Stimulated activated naive B cell treated with anti-CD40 and anti-IgM and Interleukin-4, amounts not matched to agents 10 μg/mL and 1 μg/mL and 100 μg/mL, for 72 hours (primary cell): ENCODE measurements around the gene MACROD1.
"Not testable (repeated sequence)": the region's sequence is repeated elsewhere in the genome, so short reads cannot be mapped to it uniquely, and the experiment has no call there.

ENCODE experiments used
- ATAC-seq, 2 donors: fragments of 150-1000 bp; cut with Tn5 transposase; replicated peaks; 2 replicates each; pipeline ENCODE4 v1.10.0; 2021; ENCODE audit warnings: moderate library complexity in 1 of 2
- DNase-seq: peaks from one replicate; pipeline ENCODE4 v3.0.0; 2021
- H3K27ac Mint-ChIP-seq: one replicate; pipeline ENCODE4 v1.8.0; 2022; ENCODE audit warnings: mild to moderate bottlenecking, mixed read lengths
- H3K27me3 Mint-ChIP-seq, 2 donors: one replicate each; pipeline ENCODE4 v1.8.0; 2022; ENCODE audit warnings: mixed read lengths in 2 of 2
- H3K36me3 Mint-ChIP-seq, 2 donors: one replicate each; pipeline ENCODE4 v1.8.0; 2022; ENCODE audit warnings: mixed read lengths in 2 of 2, mild to moderate bottlenecking in 1 of 2
- H3K4me1 Mint-ChIP-seq, 2 donors: one replicate each; pipeline ENCODE4 v1.8.0; 2022; ENCODE audit warnings: mixed read lengths in 2 of 2, mild to moderate bottlenecking in 1 of 2
- H3K4me3 Mint-ChIP-seq, 2 donors: one replicate each; pipeline ENCODE4 v1.8.0; 2022; ENCODE audit warnings: mild to moderate bottlenecking in 2 of 2, mixed read lengths in 2 of 2, moderate library complexity in 1 of 2
- H3K9me3 Mint-ChIP-seq, 2 donors: one replicate each; pipeline ENCODE4 v1.8.0; 2022; ENCODE audit warnings: mixed read lengths in 2 of 2, mild to moderate bottlenecking in 1 of 2

Gene MACROD1

GRCh38 chr11:64058494-64058893 is 107.4 kb downstream of the MACROD1 start:
- DNase-seq (no peak), ATAC-seq (no peak)
- H3K36me3 Mint-ChIP-seq, result no peaks in the 10 kb centered on the region
- H3K9me3 Mint-ChIP-seq, result no peaks in the 10 kb centered on the region
- no peak overlapping the region for H3K27ac Mint-ChIP-seq
- H3K4me1 Mint-ChIP-seq, result peaks cover 7 to 12% of the 10 kb centered on the region in 2 donors
- peaks cover 16 to 42% of the 10 kb centered on the region in 2 donors for H3K27me3 Mint-ChIP-seq
- no peak overlapping the region for H3K4me3 Mint-ChIP-seq

- Mint-ChIP-seq H3K9me3 (no peaks in the 10 kb centered on the region), H3K4me1 (peaks cover 7 to 12% of the 10 kb centered on the region in 2 donors), H3K36me3 (no peaks in the 10 kb centered on the region), H3K27ac (no peak overlapping the region), H3K27me3 (peaks cover 15 to 38% of the 10 kb centered on the region in 2 donors), H3K4me3 (no peak overlapping the region)
- ATAC-seq (no peak), DNase-seq (no peak)
These were observed 108.0 kb downstream of the MACROD1 start for GRCh38 chr11:64057890-64058289.

- Mint-ChIP-seq H3K36me3 (no peaks in the 10 kb centered on the region), H3K9me3 (no peaks in the 10 kb centered on the region), H3K4me1 (peaks cover 4 to 12% of the 10 kb centered on the region in 2 donors), H3K4me3 (no peak overlapping the region), H3K27ac (no peak overlapping the region), H3K27me3 (peaks cover 7 to 28% of the 10 kb centered on the region in 2 donors)
- ATAC-seq (no peak), DNase-seq (no peak)
These were observed 109.1 kb downstream of the MACROD1 start for GRCh38 chr11:64056861-64057260.

- H3K9me3 Mint-ChIP-seq, result no peaks in the 10 kb centered on the region
- H3K27me3 Mint-ChIP-seq, result peaks cover 4 to 22% of the 10 kb centered on the region in 2 donors
- peaks cover 2 to 10% of the 10 kb centered on the region in 2 donors for H3K4me1 Mint-ChIP-seq
- no peak overlapping the region for H3K27ac Mint-ChIP-seq
- ATAC-seq, result no peak
- H3K36me3 Mint-ChIP-seq, result no peaks in the 10 kb centered on the region
- DNase-seq, result no peak
- no peak overlapping the region for H3K4me3 Mint-ChIP-seq
These were observed 109.6 kb downstream of the MACROD1 start for GRCh38 chr11:64056213-64056785.

GRCh38 chr11:64055077-64055476 is 110.8 kb downstream of the MACROD1 start:
- DNase-seq (no peak), ATAC-seq (no peak)
- Mint-ChIP-seq H3K4me1 (no peaks in the 10 kb centered on the region), H3K27me3 (peaks cover 0 to 10% of the 10 kb centered on the region in 2 donors), H3K9me3 (no peaks in the 10 kb centered on the region), H3K27ac (no peak overlapping the region), H3K36me3 (no peaks in the 10 kb centered on the region), H3K4me3 (no peak overlapping the region)

- ATAC-seq (no peak), DNase-seq (no peak)
- Mint-ChIP-seq H3K36me3 (no peaks in the 10 kb centered on the region), H3K4me1 (no peaks in the 10 kb centered on the region), H3K9me3 (no peaks in the 10 kb centered on the region), H3K27me3 (peaks cover 0 to 3% of the 10 kb centered on the region in 2 donors), H3K4me3 (no peak overlapping the region), H3K27ac (no peak overlapping the region)
These were observed 112.2 kb downstream of the MACROD1 start for GRCh38 chr11:64053699-64054098.

- no peak for DNase-seq
- H3K36me3 Mint-ChIP-seq, result no peaks in the 10 kb centered on the region
- no peak overlapping the region for H3K4me3 Mint-ChIP-seq
- no peak for ATAC-seq
- H3K27ac Mint-ChIP-seq, result no peak overlapping the region
- H3K27me3 Mint-ChIP-seq, result no peaks in the 10 kb centered on the region
- H3K9me3 Mint-ChIP-seq, result no peaks in the 10 kb centered on the region
- no peaks in the 10 kb centered on the region for H3K4me1 Mint-ChIP-seq
These were observed 112.8 kb downstream of the MACROD1 start for GRCh38 chr11:64052938-64053622.

- Mint-ChIP-seq H3K36me3 (no peaks in the 10 kb centered on the region), H3K4me3 (no peak overlapping the region), H3K27ac (no peak overlapping the region), H3K4me1 (no peaks in the 10 kb centered on the region), H3K27me3 (no peaks in the 10 kb centered on the region), H3K9me3 (no peaks in the 10 kb centered on the region)
- DNase-seq (no peak), ATAC-seq (no peak)
These were observed 113.5 kb downstream of the MACROD1 start for GRCh38 chr11:64052436-64052835.

GRCh38 chr11:64051297-64051696 is 114.6 kb downstream of the MACROD1 start:
- H3K9me3 Mint-ChIP-seq, result no peaks in the 10 kb centered on the region
- no peak overlapping the region for H3K4me3 Mint-ChIP-seq
- no peak for ATAC-seq
- no peaks in the 10 kb centered on the region for H3K27me3 Mint-ChIP-seq
- H3K4me1 Mint-ChIP-seq, result no peaks in the 10 kb centered on the region
- no peak overlapping the region for H3K27ac Mint-ChIP-seq
- no peaks in the 10 kb centered on the region for H3K36me3 Mint-ChIP-seq
- no peak for DNase-seq

- H3K27ac Mint-ChIP-seq, result no peak overlapping the region
- no peak for ATAC-seq
These were observed 116.4 kb downstream of the MACROD1 start for GRCh38 chr11:64049509-64049908.

GRCh38 chr11:64048042-64048854 is 117.7 kb downstream of the MACROD1 start:
- DNase-seq (no peak), ATAC-seq (no peak)
- Mint-ChIP-seq H3K4me1 (no peaks in the 10 kb centered on the region), H3K4me3 (no peak overlapping the region), H3K27me3 (no peaks in the 10 kb centered on the region), H3K27ac (no peak overlapping the region), H3K36me3 (no peaks in the 10 kb centered on the region), H3K9me3 (no peaks in the 10 kb centered on the region)

More at GRCh38 chr11:64049509-64049908, 116.4 kb downstream of the MACROD1 start:
- DNase-seq, result no peak
- Mint-ChIP-seq H3K4me1 (no peaks in the 10 kb centered on the region), H3K27me3 (no peaks in the 10 kb centered on the region), H3K4me3 (no peak overlapping the region), H3K36me3 (no peaks in the 10 kb centered on the region), H3K9me3 (no peaks in the 10 kb centered on the region)

- not testable (repeated sequence) for H3K4me1 Mint-ChIP-seq, H3K4me3 Mint-ChIP-seq, DNase-seq, H3K27me3 Mint-ChIP-seq, ATAC-seq, H3K27ac Mint-ChIP-seq, H3K9me3 Mint-ChIP-seq, H3K36me3 Mint-ChIP-seq
These were observed 118.5 kb downstream of the MACROD1 start for GRCh38 chr11:64047373-64047772.

GRCh38 chr11:64045700-64046099 is 120.2 kb downstream of the MACROD1 start:
- H3K9me3 Mint-ChIP-seq, result no peaks in the 10 kb centered on the region
- DNase-seq (no peak), ATAC-seq (no peak)
- no peak overlapping the region for H3K27ac Mint-ChIP-seq
- H3K27me3 Mint-ChIP-seq, result peaks cover 0 to 2% of the 10 kb centered on the region in 2 donors
- no peaks in the 10 kb centered on the region for H3K36me3 Mint-ChIP-seq
- H3K4me3 Mint-ChIP-seq, result no peak overlapping the region
- no peaks in the 10 kb centered on the region for H3K4me1 Mint-ChIP-seq

- Mint-ChIP-seq H3K36me3 (no peaks in the 10 kb centered on the region), H3K27me3 (peaks cover 8 to 11% of the 10 kb centered on the region in 2 donors), H3K4me1 (no peaks in the 10 kb centered on the region), H3K4me3 (no peak overlapping the region), H3K9me3 (peaks cover 0 to 2% of the 10 kb centered on the region in 2 donors), H3K27ac (no peak overlapping the region)
- DNase-seq (no peak), ATAC-seq (peak in 1 of 2 donors; percentile 14)
These were observed 121.1 kb downstream of the MACROD1 start for GRCh38 chr11:64044730-64045393.
